H9 (cell line): ENCODE data around the gene CD300C. TPM values are rescaled to one million over a fixed set of nuclear protein-coding genes. Genes with fewer than 3 reads are reported as not detected.
A peak's percentile ranks its signal among the peaks of the same experiment; 100 is the strongest.

Experiments
- DNase-seq: peaks from one replicate; pipeline ENCODE4 v3.0.0-alpha.2; 2017
- H2AFZ ChIP-seq: one replicate; pipeline ENCODE4 v1.6.1; 2013; ENCODE audit warnings: mild to moderate bottlenecking, low read length, control low read depth, moderate library complexity
- H2AK5ac ChIP-seq: 2 replicates; pipeline ENCODE4 v1.6.1; 2013; ENCODE audit warnings: low read length, control low read depth, mixed read lengths; ENCODE audit not compliant: insufficient read length
- H2BK120ac ChIP-seq: one replicate; pipeline ENCODE4 v1.6.1; 2013; ENCODE audit warnings: low read depth, mild to moderate bottlenecking, low read length, control low read depth, inconsistent platforms; ENCODE audit not compliant: poor library complexity, severe bottlenecking
- H2BK12ac ChIP-seq: 2 replicates; pipeline ENCODE4 v1.6.1; 2013; ENCODE audit warnings: low read length, control low read depth, mixed read lengths, low read depth; ENCODE audit not compliant: insufficient read length
- H2BK15ac ChIP-seq: 2 replicates; pipeline ENCODE4 v1.6.1; 2013; ENCODE audit warnings: low read depth, low read length, control low read depth
- H2BK20ac ChIP-seq: one replicate; pipeline ENCODE4 v1.6.1; 2013; ENCODE audit warnings: low read depth, mild to moderate bottlenecking, low read length, control low read depth, inconsistent platforms; ENCODE audit not compliant: poor library complexity, severe bottlenecking
- H2BK5ac ChIP-seq: 2 replicates; pipeline ENCODE4 v1.6.1; 2013; ENCODE audit warnings: low read length, control low read depth, mixed read lengths; ENCODE audit not compliant: insufficient read length
- H3K14ac ChIP-seq: 2 replicates; pipeline ENCODE4 v1.6.1; 2013; ENCODE audit warnings: low read length, control low read depth; ENCODE audit not compliant: insufficient read depth
- H3K18ac ChIP-seq: 2 replicates; pipeline ENCODE4 v1.6.1; 2013; ENCODE audit warnings: low read depth, mild to moderate bottlenecking, mixed read lengths, low read length, control low read depth; ENCODE audit not compliant: insufficient read length
- H3K23ac ChIP-seq: 2 replicates; pipeline ENCODE4 v1.6.1; 2013; ENCODE audit warnings: low read length, control low read depth, mixed read lengths, low read depth; ENCODE audit not compliant: insufficient read length
- H3K23me2 ChIP-seq: 2 replicates; pipeline ENCODE4 v1.6.1; 2013; ENCODE audit warnings: low read depth, mild to moderate bottlenecking, mixed read lengths, low read length, control low read depth; ENCODE audit not compliant: insufficient read length, poor library complexity, severe bottlenecking
- H3K27ac ChIP-seq: 2 replicates; pipeline ENCODE4 v1.5.1; 2013; ENCODE audit warnings: low read length, control low read depth, mixed read lengths, low read depth; ENCODE audit not compliant: insufficient read length
- H3K27me3 ChIP-seq: 2 replicates; pipeline ENCODE4 v1.6.1; 2013; ENCODE audit warnings: low read length, control low read depth, inconsistent platforms; ENCODE audit not compliant: insufficient read depth
- H3K4ac ChIP-seq: 2 replicates; pipeline ENCODE4 v1.6.1; 2013; ENCODE audit warnings: low read depth, mild to moderate bottlenecking, control low read depth, inconsistent platforms, low read length, moderate library complexity
- H3K4me1 ChIP-seq: 2 replicates; pipeline ENCODE4 v1.6.1; 2013; ENCODE audit warnings: low read length, control low read depth, inconsistent platforms; ENCODE audit not compliant: insufficient read depth
- H3K4me2 ChIP-seq: 2 replicates; pipeline ENCODE4 v1.6.1; 2013; ENCODE audit warnings: low read length, control low read depth, mixed read lengths; ENCODE audit not compliant: insufficient read length, insufficient read depth
- H3K56ac ChIP-seq: 2 replicates; pipeline ENCODE4 v1.6.1; 2013; ENCODE audit warnings: low read depth, mild to moderate bottlenecking, mixed read lengths, low read length, control low read depth; ENCODE audit not compliant: insufficient read length
- H3K79me1 ChIP-seq: 2 replicates; pipeline ENCODE4 v1.6.1; 2013; ENCODE audit warnings: low read depth, mild to moderate bottlenecking, moderate library complexity, low read length, control low read depth, inconsistent platforms; ENCODE audit not compliant: insufficient read depth, poor library complexity, severe bottlenecking
- H3K79me2 ChIP-seq: 2 replicates; pipeline ENCODE4 v1.6.1; 2013; ENCODE audit warnings: low read length, control low read depth, inconsistent platforms; ENCODE audit not compliant: insufficient read depth
- H3K9ac ChIP-seq: 2 replicates; pipeline ENCODE4 v1.6.1; 2013; ENCODE audit warnings: low read length, control low read depth, mixed read lengths; ENCODE audit not compliant: insufficient read length; ENCODE audit errors: extremely low read depth
- H3K9me3 ChIP-seq: one replicate; pipeline ENCODE4 v1.6.1; 2013; ENCODE audit warnings: low read depth, low read length, inconsistent platforms; ENCODE audit not compliant: control insufficient read depth
- H3T11ph ChIP-seq: one replicate; pipeline ENCODE4 v1.6.1; 2013; ENCODE audit warnings: mild to moderate bottlenecking, low read length, control low read depth, inconsistent platforms
- H4K20me1 ChIP-seq: one replicate; pipeline ENCODE4 v1.6.1; 2013; ENCODE audit not compliant: control insufficient read depth, insufficient read length, insufficient read depth
- H4K5ac ChIP-seq: 2 replicates; pipeline ENCODE4 v1.6.1; 2013; ENCODE audit warnings: low read depth, mild to moderate bottlenecking, mixed read lengths, low read length, control low read depth; ENCODE audit not compliant: insufficient read length
- H4K8ac ChIP-seq: replicated peaks from 2 replicates; pipeline ENCODE4 v1.6.1; 2013; ENCODE audit warnings: low read length, control low read depth, mixed read lengths, low read depth; ENCODE audit not compliant: insufficient read length
- H4K91ac ChIP-seq: 2 replicates; pipeline ENCODE4 v1.6.1; 2013; ENCODE audit warnings: low read depth, mild to moderate bottlenecking, moderate library complexity, mixed read lengths, low read length, control low read depth; ENCODE audit not compliant: insufficient read length
- H3K27ac Mint-ChIP-seq, 3 experiments: 2 replicates in 2 of 3; 3 replicates in 1 of 3; pipeline ENCODE4 v1.8.0; 2020 to 2021; ENCODE audit warnings: mixed read lengths in 3 of 3, mild to moderate bottlenecking in 1 of 3, moderate library complexity in 1 of 3
- H3K27me3 Mint-ChIP-seq: 2 replicates; pipeline ENCODE4 v1.8.0; 2021; ENCODE audit warnings: low read depth, mild to moderate bottlenecking, moderate library complexity, mixed read lengths
- H3K36me3 Mint-ChIP-seq, 3 experiments: 2 replicates in 2 of 3; 3 replicates in 1 of 3; pipeline ENCODE4 v1.8.0; 2020 to 2021; ENCODE audit warnings: low read depth in 3 of 3, mixed read lengths in 3 of 3; ENCODE audit not compliant: insufficient read depth in 1 of 3
- H3K4me1 Mint-ChIP-seq, 2 experiments: 2 replicates each; pipeline ENCODE4 v1.8.0; 2020; ENCODE audit warnings: mixed read lengths in 2 of 2
- H3K4me3 Mint-ChIP-seq, 2 experiments: 2 replicates in 1 of 2; 3 replicates in 1 of 2; pipeline ENCODE4 v1.8.0; 2020 to 2021; ENCODE audit warnings: mild to moderate bottlenecking in 2 of 2, mixed read lengths in 2 of 2, moderate library complexity in 1 of 2
- H3K9me3 Mint-ChIP-seq, 2 experiments: 2 replicates in 1 of 2; 3 replicates in 1 of 2; pipeline ENCODE4 v1.8.0; 2020; ENCODE audit warnings: mild to moderate bottlenecking in 2 of 2, mixed read lengths in 2 of 2, moderate library complexity in 1 of 2
- WGBS: extraction: QIAGEN DNeasy Blood & Tissue Kit; methylation state at CpG from one replicate; pipeline ENCODE4 v1.1.7; 2013; ENCODE audit warnings: missing lambda C conversion rate, low lambda C conversion rate, mixed read lengths; ENCODE audit not compliant: insufficient read length; ENCODE audit errors: extremely low coverage; 5-methylcytosine and 5-hydroxymethylcytosine counted together
- total RNA-seq: library from RNA; stranded (reverse); gene quantifications from 2 replicates; pipeline ENCODE4 v1.2.1, GENCODE V29; 2021
- TF ChIP-seq, protein P1 (sequence below): fragments of 200-600 bp; sonication (generic); conservative IDR thresholded peaks from 3 replicates; pipeline ENCODE4 v1.8.0; 2021; ENCODE audit warnings: antibody characterized with exemption, mild to moderate bottlenecking

Gene CD300C
- total RNA-seq, 1 experiment from 2014 or later, result not detected

DNA sequence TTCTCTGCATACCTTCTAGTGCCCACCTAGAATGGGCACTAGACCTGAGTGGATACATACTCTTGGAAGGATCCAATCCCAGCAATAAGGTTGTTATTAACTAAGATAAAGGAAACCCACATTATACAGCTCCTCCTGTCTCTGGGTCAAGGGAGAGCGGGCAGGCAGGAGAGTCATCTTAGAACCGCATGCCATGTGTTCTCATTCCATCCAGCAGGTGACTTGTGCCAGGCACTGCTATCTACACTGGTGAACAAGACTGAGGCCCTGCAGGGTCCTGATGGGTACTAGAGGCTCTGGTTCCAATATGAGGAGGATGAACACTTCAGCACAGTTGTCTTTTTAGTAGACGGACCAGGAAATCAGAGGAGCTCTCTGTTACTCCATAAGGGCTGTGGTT is 27.3 kb upstream of the CD300C start:
- TF ChIP-seq, protein P1, sequence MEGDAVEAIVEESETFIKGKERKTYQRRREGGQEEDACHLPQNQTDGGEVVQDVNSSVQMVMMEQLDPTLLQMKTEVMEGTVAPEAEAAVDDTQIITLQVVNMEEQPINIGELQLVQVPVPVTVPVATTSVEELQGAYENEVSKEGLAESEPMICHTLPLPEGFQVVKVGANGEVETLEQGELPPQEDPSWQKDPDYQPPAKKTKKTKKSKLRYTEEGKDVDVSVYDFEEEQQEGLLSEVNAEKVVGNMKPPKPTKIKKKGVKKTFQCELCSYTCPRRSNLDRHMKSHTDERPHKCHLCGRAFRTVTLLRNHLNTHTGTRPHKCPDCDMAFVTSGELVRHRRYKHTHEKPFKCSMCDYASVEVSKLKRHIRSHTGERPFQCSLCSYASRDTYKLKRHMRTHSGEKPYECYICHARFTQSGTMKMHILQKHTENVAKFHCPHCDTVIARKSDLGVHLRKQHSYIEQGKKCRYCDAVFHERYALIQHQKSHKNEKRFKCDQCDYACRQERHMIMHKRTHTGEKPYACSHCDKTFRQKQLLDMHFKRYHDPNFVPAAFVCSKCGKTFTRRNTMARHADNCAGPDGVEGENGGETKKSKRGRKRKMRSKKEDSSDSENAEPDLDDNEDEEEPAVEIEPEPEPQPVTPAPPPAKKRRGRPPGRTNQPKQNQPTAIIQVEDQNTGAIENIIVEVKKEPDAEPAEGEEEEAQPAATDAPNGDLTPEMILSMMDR, result peak; percentile 39; the same call in 2 of the 3 replicates
- Histone ChIP-seq H3K14ac (no peak overlapping the region), H2BK5ac (no peak overlapping the region), H4K91ac (no peak overlapping the region), H2BK120ac (no peak overlapping the region), H3T11ph (no peak overlapping the region), H2BK20ac (no peak overlapping the region), H3K27me3 (no peaks in the 10 kb centered on the region), H4K8ac (no peak overlapping the region), H3K23me2 (no peaks in the 10 kb centered on the region), H3K79me2 (no peaks in the 10 kb centered on the region), H2BK15ac (no peak overlapping the region), H3K79me1 (no peaks in the 10 kb centered on the region), H2BK12ac (no peak overlapping the region), H3K9me3 (no peaks in the 10 kb centered on the region), H2AK5ac (no peak overlapping the region), H3K27ac (no peak overlapping the region), H3K4me1 (peaks cover 4% of the 10 kb centered on the region; the same call in 1 of the 2 replicates), H2AFZ (no peak overlapping the region), H4K5ac (no peak overlapping the region), H3K9ac (no peak overlapping the region), H3K18ac (no peak overlapping the region), H4K20me1 (no peaks in the 10 kb centered on the region), H3K4me2 (no peak overlapping the region), H3K4ac (no peak overlapping the region), H3K56ac (no peak overlapping the region), H3K23ac (no peak overlapping the region)
- Mint-ChIP-seq H3K4me3 (no peak overlapping the region), H3K4me1 (peaks cover 6 to 7% of the 10 kb centered on the region in 2 experiments), H3K36me3 (no peaks in the 10 kb centered on the region; a peak in 1 of 7 replicates), H3K27ac (no peak overlapping the region), H3K27me3 (peaks cover 45% of the 10 kb centered on the region), H3K9me3 (peaks cover 0 to 3% of the 10 kb centered on the region in 2 experiments; a peak in 3 of 5 replicates)
- WGBS, result no CpG with 5 or more reads among the region's 3 CpGs
- DNase-seq, result no peak
